ENCODE measurements around the gene KBTBD7. TPM values are rescaled to one million over a fixed set of nuclear protein-coding genes. Genes with fewer than 3 reads are reported as not detected.

KBTBD7 gene
- total and polyA plus RNA-seq, 2 donors (not counting 3 experiments of a cell fraction or from before 2014, with no cell fraction given) = 2.1 to 4.4 TPM

- Histone ChIP-seq H3K27ac (ENCODE audit: insufficient read depth, low read depth, low read length) (no peak overlapping the region), H3K9me1 (replicated peaks; ENCODE audit: control insufficient read depth, extremely low read depth, insufficient read depth, low read length) (no peaks in the 10 kb centered on the region), H3K9me3 (replicated peaks; ENCODE audit: control insufficient read depth, insufficient read depth, low read length) (no peaks in the 10 kb centered on the region), H3K4me2 (ENCODE audit: insufficient read depth, low read length) (no peak overlapping the region), H3K79me2 (ENCODE audit: control insufficient read depth, insufficient read depth, low read length) (no peaks in the 10 kb centered on the region), H3K4me3 (replicated peaks in 1 of 3; ENCODE audit: insufficient read depth in 1 of 3, low read depth in 1 of 3, low read length in 3 of 3) (no peak overlapping the region), H3K27me3 (ENCODE audit: control insufficient read depth in 2 of 2, insufficient read depth in 2 of 2, low read length in 2 of 2) (no peaks in the 10 kb centered on the region), H3K9ac (replicated peaks; ENCODE audit: extremely low read depth, insufficient read depth, low read length) (no peak overlapping the region), H2AFZ (ENCODE audit: low read depth, low read length) (no peak overlapping the region), H3K36me3 (ENCODE audit: control insufficient read depth in 2 of 2, extremely low read depth in 1 of 2, insufficient read depth in 2 of 2, low read length in 2 of 2) (no peaks in the 10 kb centered on the region), H3K4me1 (ENCODE audit: control insufficient read depth, extremely low read depth, insufficient read depth, low read length) (no peaks in the 10 kb centered on the region), H4K20me1 (replicated peaks; ENCODE audit: control insufficient read depth, extremely low read depth, insufficient read depth, low read length) (no peaks in the 10 kb centered on the region)
- no TSS peak for BruUV-seq (replicated peaks)
- TF ChIP-seq POLR2A (IDR thresholded peaks at IDR 0.05; ENCODE audit: low read depth, low read length) (no peak), JUN (IDR thresholded peaks at IDR 0.05; ENCODE audit: borderline replicate concordance, insufficient read depth, insufficient read length, low read depth) (no peak), POLR2AphosphoS5 (IDR thresholded peaks at IDR 0.05; ENCODE audit: insufficient read depth, low read depth, low read length) (no peak), FOS (IDR thresholded peaks at IDR 0.05; ENCODE audit: borderline replicate concordance, insufficient read depth, low read length) (no peak), MYC (IDR thresholded peaks at IDR 0.05; ENCODE audit: low read depth, low read length) (no peak), CTCF (IDR thresholded peaks at IDR 0.05; ENCODE audit: extremely low read depth in 1 of 2, insufficient read depth in 1 of 2, low read depth in 1 of 2, low read length in 2 of 2) (no peak), GATA2 (IDR thresholded peaks at IDR 0.05; ENCODE audit: insufficient read depth, insufficient read length, low read depth, low read length) (no peak), EZH2 (IDR thresholded peaks at IDR 0.05; ENCODE audit: borderline replicate concordance, low read depth, low read length, severe bottlenecking) (no peak)
- TF ChIP-seq, protein P1, sequence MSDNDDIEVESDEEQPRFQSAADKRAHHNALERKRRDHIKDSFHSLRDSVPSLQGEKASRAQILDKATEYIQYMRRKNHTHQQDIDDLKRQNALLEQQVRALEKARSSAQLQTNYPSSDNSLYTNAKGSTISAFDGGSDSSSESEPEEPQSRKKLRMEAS (IDR thresholded peaks at IDR 0.05; ENCODE audit: insufficient read depth, insufficient read length) = no peak
- dilution Hi-C loops (cut with MboI; ENCODE audit: extremely low pct_ligation_motif_present, low sequenced_read_pairs) (no loop called here), intact Hi-C loops (cut with micrococcal nuclease) (no loop called here)
- DNase-seq (ENCODE audit: low read depth, low spot score) (no peak), FAIRE-seq (no peak)
- POLR2A ChIA-PET = no interaction called here
- CTCF ChIA-PET = no interaction called here
Measured at GRCh38 chr13:41206467-41206866, 12.1 kb upstream of the KBTBD7 start.

Measured in endothelial cell of umbilical vein (primary cell).